HG03571 (cell line): ENCODE data around the gene TRIM37.
"Not testable (repeated sequence)": the region's sequence is repeated elsewhere in the genome, so short reads cannot be mapped to it uniquely, and the experiment has no call there.

Experiments used
- ATAC-seq: cut with Tn5 transposase; IDR thresholded peaks from one replicate; pipeline ENCODE4 v1.9.1; 2021; ENCODE audit not compliant: unreplicated experiment

TRIM37 gene

DNA sequence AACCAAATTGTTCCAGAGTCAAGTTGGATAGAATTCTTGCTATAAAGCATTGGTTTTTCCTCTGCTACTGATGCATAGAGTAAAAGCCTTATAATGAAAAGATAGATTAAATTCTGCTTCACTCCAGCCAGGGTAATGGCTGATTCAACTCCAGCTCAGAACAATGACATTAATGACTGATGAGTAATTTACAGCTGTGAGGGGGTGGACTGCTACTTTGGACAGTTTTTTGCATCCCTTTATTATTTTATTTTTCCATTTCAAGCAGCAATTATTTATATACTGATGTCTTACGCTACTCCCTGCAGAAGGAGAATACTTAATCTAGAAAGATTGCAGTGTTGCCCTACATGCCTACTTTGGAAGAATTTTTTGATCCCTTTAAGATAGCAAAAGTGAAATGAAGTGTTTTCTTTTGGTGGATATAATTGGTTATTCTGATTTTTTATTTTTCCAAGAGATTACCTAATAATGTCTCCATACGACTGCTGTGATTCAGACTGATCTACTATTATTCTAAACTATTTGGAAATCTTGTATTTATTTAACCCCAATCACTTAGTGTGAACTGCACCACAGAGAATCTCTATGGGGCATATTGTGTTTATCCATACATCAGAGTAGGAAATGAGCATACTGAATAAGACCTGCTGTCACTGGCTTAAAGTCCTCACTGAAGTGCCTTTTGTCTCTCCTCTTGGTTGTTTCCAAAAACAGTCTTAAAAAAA lies 149.5 kb downstream of the TRIM37 start:
- ATAC-seq = no peak

DNA sequence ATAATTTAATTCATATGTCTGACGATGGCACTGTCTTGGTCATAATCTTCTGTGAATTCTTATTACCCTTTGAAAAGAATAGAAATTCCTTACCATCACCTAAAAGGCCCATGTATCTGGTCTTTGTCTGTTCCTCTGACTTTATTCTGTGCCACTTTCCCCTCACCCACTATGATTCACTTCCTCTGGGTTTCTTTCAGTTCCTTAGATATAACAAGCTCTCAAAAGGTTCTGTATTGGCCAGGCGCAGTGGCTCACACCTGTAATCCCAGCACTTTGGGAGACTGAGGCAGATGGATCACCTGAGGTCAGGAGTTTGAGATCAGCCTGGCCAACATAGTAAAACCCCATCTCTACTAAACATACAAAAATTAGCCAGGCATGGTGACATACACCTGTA lies 152.3 kb downstream of the TRIM37 start:
- ATAC-seq = not testable (repeated sequence)

DNA sequence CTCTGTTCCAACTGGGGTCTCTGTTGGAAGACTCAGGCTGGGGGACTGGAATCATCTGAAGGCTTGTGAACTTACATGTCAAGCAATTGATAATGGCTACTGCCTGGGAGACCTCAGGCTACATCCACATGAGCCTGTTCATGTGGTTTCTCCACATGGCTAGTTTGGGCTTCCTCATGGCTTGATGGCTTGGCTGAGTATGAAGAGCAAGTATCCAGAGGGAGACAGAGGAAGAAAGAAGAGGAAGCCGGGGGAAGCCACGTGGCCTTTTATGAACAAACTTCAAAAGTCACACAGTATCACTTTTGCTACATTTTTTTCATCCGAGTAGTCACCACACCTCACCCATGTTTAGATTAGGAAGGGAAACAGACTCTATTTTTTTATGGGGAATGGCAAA lies 158.9 kb downstream of the TRIM37 start:
- no peak for ATAC-seq

DNA sequence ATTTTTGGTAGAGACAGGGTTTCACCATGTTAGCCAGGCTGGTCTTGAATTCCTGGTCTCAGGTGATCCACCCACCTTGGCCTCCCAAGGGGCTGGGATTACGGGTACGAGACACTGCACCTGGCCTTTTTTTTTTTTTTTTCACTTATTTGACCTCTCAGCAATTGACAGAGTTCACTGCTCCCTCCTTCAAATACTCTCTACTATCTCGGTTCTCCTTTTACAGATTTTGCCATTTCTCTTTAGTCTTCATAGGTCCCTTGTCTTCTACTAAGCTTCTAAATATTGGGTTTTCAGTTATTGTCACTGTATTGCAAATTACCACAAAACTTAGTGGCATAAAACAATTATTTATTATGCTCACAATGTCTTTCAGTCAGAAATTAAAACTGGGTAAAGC lies 159.3 kb downstream of the TRIM37 start:
- no peak for ATAC-seq

DNA sequence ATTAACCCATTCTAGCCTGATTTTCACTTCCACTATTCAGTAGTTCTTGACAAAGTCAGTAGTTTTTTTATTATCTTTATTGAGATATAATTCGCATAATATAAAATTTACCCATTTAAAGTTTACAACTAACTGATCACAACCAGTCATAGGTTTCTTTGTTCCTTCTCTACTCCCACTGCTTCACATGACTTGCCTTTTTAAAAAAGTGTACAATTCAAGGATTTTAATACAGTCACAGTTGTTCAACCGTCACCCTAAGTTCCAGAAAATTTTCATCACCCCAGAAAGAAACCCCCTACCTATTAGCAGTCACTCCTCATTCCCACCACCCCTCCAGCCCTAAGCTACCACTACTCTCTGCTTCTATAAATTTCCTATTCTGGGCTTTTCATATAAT lies 162.5 kb downstream of the TRIM37 start:
- ATAC-seq = no peak

DNA sequence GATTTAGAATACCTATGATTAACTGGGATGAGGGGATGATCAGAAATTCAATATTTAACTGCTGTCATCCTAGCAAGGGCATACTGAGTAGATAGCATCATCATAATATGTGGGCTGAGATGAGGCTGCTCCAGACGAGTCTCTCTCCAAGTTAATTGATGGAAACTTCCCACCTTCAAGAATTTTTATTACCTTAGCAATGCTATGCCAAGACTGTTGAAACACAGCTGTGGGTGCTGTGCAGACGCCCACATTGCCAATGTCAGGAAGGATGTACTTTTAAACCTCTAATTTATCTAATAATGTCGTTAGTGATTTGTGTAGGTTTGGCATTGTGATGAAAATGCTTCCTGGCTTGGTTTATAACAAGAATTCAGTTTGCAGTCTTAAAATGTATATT lies 170.4 kb downstream of the TRIM37 start:
- no peak for ATAC-seq

DNA sequence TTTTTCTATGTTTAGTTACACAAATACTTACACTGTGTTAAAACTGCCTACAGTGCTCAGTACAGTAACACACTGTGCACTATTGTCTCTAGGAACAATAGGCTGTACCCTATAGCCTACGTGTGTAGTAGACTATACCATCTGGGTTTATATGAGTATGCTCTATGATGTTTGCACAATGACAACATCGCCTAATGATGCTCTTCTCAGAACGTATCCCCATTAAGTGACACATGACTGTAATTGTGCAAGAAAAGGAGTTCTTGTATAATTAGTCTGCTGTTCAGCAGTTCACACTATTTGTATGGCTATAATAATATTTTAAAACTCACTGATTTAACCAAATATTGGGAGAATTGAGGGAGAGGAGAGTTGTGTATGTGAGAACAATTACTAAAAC lies 173.7 kb downstream of the TRIM37 start:
- ATAC-seq = no peak
